HEK293 (cell line): Measurements from ENCODE around the gene MTMR11.
A peak's percentile ranks its signal among the peaks of the same experiment; 100 is the strongest.

Experiments
- CTCF ChIA-PET: fragments of 350-600 bp; formaldehyde crosslinking; extraction: SDS; loops from one replicate; lab custom pipeline; 2021; ENCODE audit warnings: antibody characterized with exemption; lab: Yijun Ruan, JAX
- POLR2A ChIA-PET: fragments of 300-600 bp; formaldehyde crosslinking; extraction: SDS; loops from one replicate; lab custom pipeline; 2020; ENCODE audit warnings: antibody characterized with exemption, inconsistent platforms; lab: Yijun Ruan, JAX
- H3K27ac ChIP-seq: fragments of 200-500 bp; sonication (Bioruptor generic); 2 replicates; pipeline ENCODE4 v1.5.1; 2014; ENCODE audit warnings: low read depth, low read length, control low read depth, inconsistent platforms; ENCODE audit errors: extremely low read depth
- H3K36me3 ChIP-seq, 2 experiments: fragments of 200-500 bp in 1 of 2; sonication (Bioruptor generic) in 1 of 2; 1 replicate in 1 of 2; 2 replicates in 1 of 2; pipeline ENCODE4 v1.5.1; 2014 to 2017; ENCODE audit warnings: inconsistent platforms in 2 of 2, low read length in 2 of 2; ENCODE audit not compliant: control insufficient read depth in 2 of 2, insufficient read depth in 1 of 2
- H3K4me1 ChIP-seq: fragments of 200-500 bp; sonication (Bioruptor generic); 2 replicates; pipeline ENCODE4 v1.5.1; 2014; ENCODE audit warnings: mild to moderate bottlenecking, low read length, inconsistent platforms; ENCODE audit not compliant: control insufficient read depth, insufficient read depth
- H3K4me3 ChIP-seq: 2 replicates; pipeline ENCODE4 v1.5.1; 2011; ENCODE audit warnings: low read depth, mild to moderate bottlenecking, control low read depth, low read length, moderate library complexity
- H3K9me3 ChIP-seq: fragments of 200-500 bp; sonication (Bioruptor generic); 2 replicates; pipeline ENCODE4 v1.5.1; 2014; ENCODE audit warnings: low read depth, low read length, inconsistent platforms; ENCODE audit not compliant: control insufficient read depth, insufficient read depth
- BCL11A ChIP-seq: fragments of 450-650 bp; formaldehyde crosslinking; IDR thresholded peaks from 2 replicates; pipeline ENCODE4 v1.5.1; 2016; ENCODE audit warnings: low read depth, missing biosample characterization, missing genetic modification characterization
- KLF16 ChIP-seq: fragments of 450-650 bp; formaldehyde crosslinking; IDR thresholded peaks from 2 replicates; pipeline ENCODE4 v1.5.1; 2017; ENCODE audit warnings: missing biosample characterization, missing genetic modification characterization
- MYNN ChIP-seq: fragments of 450-650 bp; formaldehyde crosslinking; IDR thresholded peaks from 2 replicates; pipeline ENCODE4 v1.5.1; 2016; ENCODE audit warnings: missing biosample characterization, missing genetic modification characterization, borderline replicate concordance
- OSR2 ChIP-seq: fragments of 450-650 bp; formaldehyde crosslinking; IDR thresholded peaks from 2 replicates; pipeline ENCODE4 v1.5.1; 2016; ENCODE audit warnings: missing biosample characterization, missing genetic modification characterization
- SCRT1 ChIP-seq: fragments of 450-650 bp; formaldehyde crosslinking; IDR thresholded peaks from 2 replicates; pipeline ENCODE4 v1.5.1; 2016; ENCODE audit warnings: missing biosample characterization, missing genetic modification characterization, borderline replicate concordance
- SCRT2 ChIP-seq: fragments of 450-650 bp; formaldehyde crosslinking; IDR thresholded peaks from 2 replicates; pipeline ENCODE4 v1.5.1; 2016; ENCODE audit warnings: missing biosample characterization, missing genetic modification characterization
- SP2 ChIP-seq: fragments of 450-650 bp; formaldehyde crosslinking; IDR thresholded peaks from 2 replicates; pipeline ENCODE4 v1.5.1; 2016; ENCODE audit warnings: missing biosample characterization, missing genetic modification characterization
- SP3 ChIP-seq: fragments of 450-650 bp; formaldehyde crosslinking; IDR thresholded peaks from 2 replicates; pipeline ENCODE4 v1.5.1; 2016; ENCODE audit warnings: missing biosample characterization, missing genetic modification characterization
- ZBTB10 ChIP-seq: fragments of 450-650 bp; formaldehyde crosslinking; IDR thresholded peaks from 2 replicates; pipeline ENCODE4 v1.5.1; 2016; ENCODE audit warnings: missing biosample characterization, missing genetic modification characterization
- ZNF335 ChIP-seq: fragments of 450-650 bp; formaldehyde crosslinking; conservative IDR thresholded peaks from 2 replicates; pipeline ENCODE4 v1.5.1; 2016; ENCODE audit warnings: missing biosample characterization, missing genetic modification characterization
- ZNF394 ChIP-seq: fragments of 450-650 bp; formaldehyde crosslinking; IDR thresholded peaks from 2 replicates; pipeline ENCODE4 v1.5.1; 2016; ENCODE audit warnings: missing biosample characterization, missing genetic modification characterization, mild to moderate bottlenecking, moderate library complexity, borderline replicate concordance
- ZNF404 ChIP-seq: fragments of 450-650 bp; formaldehyde crosslinking; IDR thresholded peaks from 2 replicates; pipeline ENCODE4 v1.5.1; 2017; ENCODE audit warnings: missing biosample characterization, missing genetic modification characterization
- ZNF473 ChIP-seq: fragments of 450-650 bp; formaldehyde crosslinking; IDR thresholded peaks from 2 replicates; pipeline ENCODE4 v1.5.1; 2017; ENCODE audit warnings: missing biosample characterization, missing genetic modification characterization
- ZNF521 ChIP-seq: fragments of 450-650 bp; formaldehyde crosslinking; IDR thresholded peaks from 2 replicates; pipeline ENCODE4 v1.5.1; 2017; ENCODE audit warnings: missing biosample characterization, mild to moderate bottlenecking, missing genetic modification characterization
- ZNF549 ChIP-seq: fragments of 450-650 bp; IDR thresholded peaks from 2 replicates; pipeline ENCODE4 v1.5.1; 2018; ENCODE audit warnings: missing biosample characterization, missing genetic modification characterization, mild to moderate bottlenecking, inconsistent platforms, moderate library complexity
- ZNF776 ChIP-seq: fragments of 450-650 bp; formaldehyde crosslinking; IDR thresholded peaks from 2 replicates; pipeline ENCODE4 v1.5.0; 2017; ENCODE audit warnings: missing biosample characterization, missing genetic modification characterization, borderline replicate concordance
- ZSCAN30 ChIP-seq: fragments of 450-650 bp; IDR thresholded peaks from 2 replicates; pipeline ENCODE4 v1.5.1; 2018; ENCODE audit warnings: missing biosample characterization, mild to moderate bottlenecking, missing genetic modification characterization, moderate library complexity
- TF ChIP-seq, protein P1 (sequence below): fragments of 450-650 bp; formaldehyde crosslinking; IDR thresholded peaks from 2 replicates; pipeline ENCODE4 v1.5.1; 2016; ENCODE audit warnings: missing biosample characterization, missing genetic modification characterization
- TF ChIP-seq, protein P2 (sequence below): fragments of 450-650 bp; formaldehyde crosslinking; IDR thresholded peaks from 2 replicates; pipeline ENCODE4 v1.5.0; 2017; ENCODE audit warnings: missing biosample characterization, missing genetic modification characterization, borderline replicate concordance

The MTMR11 gene

DNA sequence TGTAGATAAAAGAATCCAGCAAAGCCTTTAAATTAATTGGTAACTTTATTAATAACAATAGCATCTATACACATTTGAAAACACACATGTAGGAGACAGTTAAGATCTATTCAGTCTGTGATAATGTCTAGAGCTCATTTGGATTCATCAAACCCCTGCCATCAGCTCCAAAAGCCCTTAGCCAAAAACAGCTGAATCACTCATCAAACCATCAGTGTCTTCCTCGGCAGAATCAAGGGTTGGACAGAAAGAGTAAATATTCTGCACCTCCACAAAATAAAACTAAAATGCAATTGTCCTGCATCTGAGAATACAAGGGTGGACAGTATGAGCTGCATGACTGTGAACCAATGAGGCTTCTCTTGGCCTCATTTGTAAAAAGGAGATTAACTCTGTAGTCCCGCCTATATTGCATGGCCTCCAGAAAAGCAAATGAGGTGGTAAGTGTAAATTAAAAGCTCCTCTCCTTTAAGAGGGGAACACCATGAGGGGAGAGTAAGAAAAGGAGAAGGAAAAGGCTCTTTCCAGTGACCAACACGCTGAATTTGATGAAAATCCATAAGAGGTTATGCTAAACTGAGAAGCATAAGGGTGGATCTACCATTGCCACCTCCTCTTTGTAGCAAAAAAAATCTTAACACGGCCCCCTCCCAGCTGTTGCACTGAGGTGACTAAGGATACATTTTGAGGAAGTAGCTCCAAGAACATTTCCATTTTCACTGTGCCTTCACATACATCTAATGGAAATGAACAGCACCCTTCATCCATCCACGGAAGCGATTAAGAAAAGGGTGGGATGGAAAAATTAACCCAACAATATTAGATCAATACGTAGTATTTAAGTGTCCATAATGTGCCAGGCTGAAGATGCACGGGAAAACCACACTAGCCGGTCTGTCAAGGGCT is 52.0 kb downstream of the MTMR11 start:
- no peaks in the 10 kb centered on the region for H3K9me3 ChIP-seq
- CTCF ChIA-PET = interaction anchor here (1.1 kb wide), 1 partner anchor 302 kb away, joined by 4 read pairs; no protein-coding TSS in a partner anchor
- TF ChIP-seq MYNN = peak; percentile 87
- TF ChIP-seq SP3 (tag by site-specific recombination) = peak; percentile 13; the same call in 1 of the 2 replicates
- TF ChIP-seq, protein P1, sequence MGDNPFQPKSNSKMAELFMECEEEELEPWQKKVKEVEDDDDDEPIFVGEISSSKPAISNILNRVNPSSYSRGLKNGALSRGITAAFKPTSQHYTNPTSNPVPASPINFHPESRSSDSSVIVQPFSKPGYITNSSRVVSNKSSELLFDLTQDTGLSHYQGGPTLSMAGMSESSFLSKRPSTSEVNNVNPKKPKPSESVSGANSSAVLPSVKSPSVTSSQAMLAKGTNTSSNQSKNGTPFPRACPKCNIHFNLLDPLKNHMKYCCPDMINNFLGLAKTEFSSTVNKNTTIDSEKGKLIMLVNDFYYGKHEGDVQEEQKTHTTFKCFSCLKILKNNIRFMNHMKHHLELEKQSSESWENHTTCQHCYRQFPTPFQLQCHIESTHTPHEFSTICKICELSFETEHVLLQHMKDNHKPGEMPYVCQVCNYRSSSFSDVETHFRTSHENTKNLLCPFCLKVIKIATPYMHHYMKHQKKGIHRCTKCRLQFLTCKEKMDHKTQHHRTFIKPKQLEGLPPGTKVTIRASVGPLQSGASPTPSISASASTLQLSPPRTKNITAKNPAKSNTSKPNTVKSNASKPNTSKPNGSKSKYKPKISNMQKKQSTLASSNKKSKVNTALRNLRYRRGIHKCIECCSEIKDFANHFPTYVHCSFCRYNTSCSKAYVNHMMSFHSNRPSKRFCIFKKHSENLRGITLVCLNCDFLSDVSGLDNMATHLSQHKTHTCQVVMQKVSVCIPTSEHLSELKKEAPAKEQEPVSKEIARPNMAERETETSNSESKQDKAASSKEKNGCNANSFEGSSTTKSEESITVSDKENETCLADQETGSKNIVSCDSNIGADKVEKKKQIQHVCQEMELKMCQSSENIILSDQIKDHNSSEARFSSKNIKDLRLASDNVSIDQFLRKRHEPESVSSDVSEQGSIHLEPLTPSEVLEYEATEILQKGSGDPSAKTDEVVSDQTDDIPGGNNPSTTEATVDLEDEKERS (tag by site-specific recombination) = no peak
- TF ChIP-seq SCRT2 (tag by site-specific recombination) = peak; percentile 88
- peak; percentile 64 for TF ChIP-seq SP2 (tag by site-specific recombination)
- no peak for TF ChIP-seq KLF16 (tag by site-specific recombination)
- 0 out of 2 replicates have a peak, but pooled peaks have one; percentile 51 for TF ChIP-seq SCRT1
- no peak for TF ChIP-seq ZNF776 (tag by site-specific recombination)
- peak; percentile 5; the same call in 1 of the 2 replicates for TF ChIP-seq ZSCAN30 (tag by site-specific recombination)
- POLR2A ChIA-PET = interaction anchor here (0.6 to 1.1 kb wide), 3 partner anchors 102 to 1090 kb away, joined by 3 to 5 read pairs (median 3); partner anchors contain the start of gene CERS2
- H3K27ac ChIP-seq = peak overlapping the region; percentile 39
- H3K4me3 ChIP-seq = peak overlapping the region; percentile 58
- H3K4me1 ChIP-seq = 0 out of 2 replicates have a peak, but pooled peaks cover 2% of the 10 kb centered on the region
- H3K36me3 ChIP-seq = no peaks in the 10 kb centered on the region

GRCh38 chr1:149883598-149884247 is 53.0 kb downstream of the MTMR11 start:
- TF ChIP-seq ZBTB10 = no peak
- TF ChIP-seq ZNF335 (tag by site-specific recombination) = no peak
- POLR2A ChIA-PET = interaction anchor here (1.1 kb wide), 1 partner anchor 103 kb away, joined by 3 read pairs; no protein-coding TSS in a partner anchor
- CTCF ChIA-PET = interaction anchor here (1.1 kb wide), 1 partner anchor 303 kb away, joined by 4 read pairs; no protein-coding TSS in a partner anchor
- Histone ChIP-seq H3K9me3 (no peaks in the 10 kb centered on the region), H3K36me3 (no peaks in the 10 kb centered on the region), H3K27ac (no peak overlapping the region), H3K4me1 (0 out of 2 replicates have a peak, but pooled peaks cover 2% of the 10 kb centered on the region), H3K4me3 (no peak overlapping the region)

GRCh38 chr1:149881876-149882275 is 54.8 kb downstream of the MTMR11 start:
- Histone ChIP-seq H3K9me3 (no peaks in the 10 kb centered on the region), H3K4me1 (0 out of 2 replicates have a peak, but pooled peaks cover 2% of the 10 kb centered on the region), H3K36me3 (no peaks in the 10 kb centered on the region), H3K27ac (no peak overlapping the region), H3K4me3 (no peak overlapping the region)
- ChIA-PET POLR2A (no interaction called here), CTCF (no interaction called here)
- no peak for TF ChIP-seq ZNF521 (tag by site-specific recombination)
- TF ChIP-seq ZNF404 = no peak
- TF ChIP-seq ZNF473 (tag by site-specific recombination) = no peak
- no peak for TF ChIP-seq BCL11A (tag by site-specific recombination)
- no peak for TF ChIP-seq ZNF394 (tag by site-specific recombination)
- TF ChIP-seq, protein P2, sequence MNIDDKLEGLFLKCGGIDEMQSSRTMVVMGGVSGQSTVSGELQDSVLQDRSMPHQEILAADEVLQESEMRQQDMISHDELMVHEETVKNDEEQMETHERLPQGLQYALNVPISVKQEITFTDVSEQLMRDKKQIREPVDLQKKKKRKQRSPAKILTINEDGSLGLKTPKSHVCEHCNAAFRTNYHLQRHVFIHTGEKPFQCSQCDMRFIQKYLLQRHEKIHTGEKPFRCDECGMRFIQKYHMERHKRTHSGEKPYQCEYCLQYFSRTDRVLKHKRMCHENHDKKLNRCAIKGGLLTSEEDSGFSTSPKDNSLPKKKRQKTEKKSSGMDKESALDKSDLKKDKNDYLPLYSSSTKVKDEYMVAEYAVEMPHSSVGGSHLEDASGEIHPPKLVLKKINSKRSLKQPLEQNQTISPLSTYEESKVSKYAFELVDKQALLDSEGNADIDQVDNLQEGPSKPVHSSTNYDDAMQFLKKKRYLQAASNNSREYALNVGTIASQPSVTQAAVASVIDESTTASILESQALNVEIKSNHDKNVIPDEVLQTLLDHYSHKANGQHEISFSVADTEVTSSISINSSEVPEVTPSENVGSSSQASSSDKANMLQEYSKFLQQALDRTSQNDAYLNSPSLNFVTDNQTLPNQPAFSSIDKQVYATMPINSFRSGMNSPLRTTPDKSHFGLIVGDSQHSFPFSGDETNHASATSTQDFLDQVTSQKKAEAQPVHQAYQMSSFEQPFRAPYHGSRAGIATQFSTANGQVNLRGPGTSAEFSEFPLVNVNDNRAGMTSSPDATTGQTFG (tag by site-specific recombination) = no peak
- no peak for TF ChIP-seq ZNF549 (tag by site-specific recombination)
- no peak for TF ChIP-seq OSR2 (tag by site-specific recombination)
- TF ChIP-seq SP2 (tag by site-specific recombination) = no peak
